Stomach smooth muscle (tissue), 2 donors: Measurements from ENCODE around the gene TSPAN6.

Experiments used
- H3K27ac ChIP-seq: one replicate; pipeline ENCODE4 v1.7.0; 2013; ENCODE audit warnings: mild to moderate bottlenecking, low read length, inconsistent platforms
- H3K27me3 ChIP-seq, 2 donors: one replicate each; pipeline ENCODE4 v1.7.0; 2013; ENCODE audit warnings: low read length in 2 of 2; ENCODE audit not compliant: insufficient read depth in 2 of 2, control insufficient read depth in 1 of 2
- H3K36me3 ChIP-seq, 2 donors: one replicate each; pipeline ENCODE4 v1.7.0; 2013; ENCODE audit warnings: low read length in 2 of 2; ENCODE audit not compliant: control insufficient read depth in 2 of 2, insufficient read depth in 2 of 2
- H3K4me1 ChIP-seq: one replicate; pipeline ENCODE4 v1.7.0; 2013; ENCODE audit warnings: low read length; ENCODE audit not compliant: control insufficient read depth, insufficient read depth
- H3K4me3 ChIP-seq, 2 donors: one replicate each; pipeline ENCODE4 v1.7.0; 2013; ENCODE audit warnings: low read length in 2 of 2
- H3K9ac ChIP-seq, 2 donors: one replicate each; pipeline ENCODE4 v1.7.0; 2013; ENCODE audit warnings: low read length in 2 of 2, mild to moderate bottlenecking in 1 of 2
- H3K9me3 ChIP-seq, 2 donors: one replicate each; pipeline ENCODE4 v1.7.0; 2013; ENCODE audit warnings: low read length in 2 of 2; ENCODE audit not compliant: control insufficient read depth in 2 of 2
- donor health status: healthy.
- donor health status: Pancreatic carcinoma.

The TSPAN6 gene

GRCh38 chrX:100611951-100612350, 24.7 kb downstream of the TSPAN6 start:
- no peak overlapping the region for H3K27ac ChIP-seq
- H3K27me3 ChIP-seq = no peaks in the 10 kb centered on the region
- H3K9ac ChIP-seq = no peak overlapping the region
- H3K4me3 ChIP-seq = no peak overlapping the region
- no peaks in the 10 kb centered on the region for H3K36me3 ChIP-seq
- H3K4me1 ChIP-seq = no peaks in the 10 kb centered on the region
- no peaks in the 10 kb centered on the region for H3K9me3 ChIP-seq

- H3K9ac ChIP-seq = no peak overlapping the region
- no peak overlapping the region for H3K27ac ChIP-seq
- H3K4me3 ChIP-seq = no peak overlapping the region
- no peaks in the 10 kb centered on the region for H3K36me3 ChIP-seq
- no peaks in the 10 kb centered on the region for H3K9me3 ChIP-seq
- H3K27me3 ChIP-seq = no peaks in the 10 kb centered on the region
- H3K4me1 ChIP-seq = no peaks in the 10 kb centered on the region
Measured at GRCh38 chrX:100609591-100609990, 27.0 kb downstream of the TSPAN6 start.

GRCh38 chrX:100606753-100607152, 29.9 kb downstream of the TSPAN6 start:
- Histone ChIP-seq H3K27me3 (no peaks in the 10 kb centered on the region), H3K4me3 (no peak overlapping the region), H3K9ac (no peak overlapping the region), H3K27ac (no peak overlapping the region), H3K4me1 (no peaks in the 10 kb centered on the region), H3K36me3 (no peaks in the 10 kb centered on the region), H3K9me3 (no peaks in the 10 kb centered on the region)

- Histone ChIP-seq H3K4me1 (no peaks in the 10 kb centered on the region), H3K9me3 (no peaks in the 10 kb centered on the region), H3K27me3 (no peaks in the 10 kb centered on the region), H3K9ac (no peak overlapping the region), H3K4me3 (no peak overlapping the region), H3K27ac (no peak overlapping the region), H3K36me3 (no peaks in the 10 kb centered on the region)
Measured at GRCh38 chrX:100600758-100601157, 35.8 kb downstream of the TSPAN6 start.

- no peak overlapping the region for H3K4me3 ChIP-seq
- no peaks in the 10 kb centered on the region for H3K27me3 ChIP-seq
- no peak overlapping the region for H3K9ac ChIP-seq
- H3K27ac ChIP-seq = no peak overlapping the region
- H3K9me3 ChIP-seq = no peaks in the 10 kb centered on the region
- H3K36me3 ChIP-seq = no peaks in the 10 kb centered on the region
- H3K4me1 ChIP-seq = no peaks in the 10 kb centered on the region
Measured at GRCh38 chrX:100600340-100600739, 36.3 kb downstream of the TSPAN6 start.

- Histone ChIP-seq H3K27ac (no peak overlapping the region), H3K27me3 (no peaks in the 10 kb centered on the region), H3K9ac (no peak overlapping the region), H3K4me3 (no peak overlapping the region), H3K4me1 (no peaks in the 10 kb centered on the region), H3K9me3 (no peaks in the 10 kb centered on the region), H3K36me3 (no peaks in the 10 kb centered on the region)
Measured at GRCh38 chrX:100599456-100599855, 37.1 kb downstream of the TSPAN6 start.

- H3K27me3 ChIP-seq = peaks cover 0 to 5% of the 10 kb centered on the region in 2 donors
- H3K9me3 ChIP-seq = no peaks in the 10 kb centered on the region
- no peaks in the 10 kb centered on the region for H3K36me3 ChIP-seq
- H3K27ac ChIP-seq = no peak overlapping the region
- no peak overlapping the region for H3K9ac ChIP-seq
- H3K4me3 ChIP-seq = no peak overlapping the region
- H3K4me1 ChIP-seq = no peaks in the 10 kb centered on the region
Measured at GRCh38 chrX:100596601-100597000, 40.0 kb downstream of the TSPAN6 start.

- Histone ChIP-seq H3K27me3 (peaks cover 0 to 15% of the 10 kb centered on the region in 2 donors), H3K4me3 (no peak overlapping the region), H3K27ac (no peak overlapping the region), H3K36me3 (no peaks in the 10 kb centered on the region), H3K9me3 (no peaks in the 10 kb centered on the region), H3K9ac (no peak overlapping the region), H3K4me1 (no peaks in the 10 kb centered on the region)
Measured at GRCh38 chrX:100593581-100593980, 43.0 kb downstream of the TSPAN6 start.

- Histone ChIP-seq H3K9ac (no peak overlapping the region), H3K27me3 (peaks cover 0 to 15% of the 10 kb centered on the region in 2 donors), H3K4me1 (no peaks in the 10 kb centered on the region), H3K27ac (no peak overlapping the region), H3K4me3 (no peak overlapping the region), H3K36me3 (no peaks in the 10 kb centered on the region), H3K9me3 (no peaks in the 10 kb centered on the region)
Measured at GRCh38 chrX:100593126-100593525, 43.5 kb downstream of the TSPAN6 start.

- Histone ChIP-seq H3K4me3 (no peak overlapping the region), H3K27me3 (peaks cover 0 to 19% of the 10 kb centered on the region in 2 donors), H3K27ac (no peak overlapping the region), H3K4me1 (no peaks in the 10 kb centered on the region), H3K36me3 (no peaks in the 10 kb centered on the region), H3K9me3 (no peaks in the 10 kb centered on the region), H3K9ac (no peak overlapping the region)
Measured at GRCh38 chrX:100591256-100592051, 45.2 kb downstream of the TSPAN6 start.

GRCh38 chrX:100587861-100588260, 48.7 kb downstream of the TSPAN6 start:
- H3K27me3 ChIP-seq = peaks cover 0 to 19% of the 10 kb centered on the region in 2 donors
- H3K27ac ChIP-seq = no peak overlapping the region
- no peaks in the 10 kb centered on the region for H3K4me1 ChIP-seq
- H3K36me3 ChIP-seq = no peaks in the 10 kb centered on the region
- no peak overlapping the region for H3K4me3 ChIP-seq
- H3K9ac ChIP-seq = no peak overlapping the region
- no peaks in the 10 kb centered on the region for H3K9me3 ChIP-seq
